ENCODE results near the gene NEUROG2. TPM values are rescaled to one million over a fixed set of nuclear protein-coding genes. Genes with fewer than 3 reads are reported as not detected.
"Not testable (repeated sequence)": the region's sequence is repeated elsewhere in the genome, so short reads cannot be mapped to it uniquely, and the experiment has no call there.

Gene NEUROG2
- total RNA-seq, 2 experiments from 2014 or later: not detected

DNA sequence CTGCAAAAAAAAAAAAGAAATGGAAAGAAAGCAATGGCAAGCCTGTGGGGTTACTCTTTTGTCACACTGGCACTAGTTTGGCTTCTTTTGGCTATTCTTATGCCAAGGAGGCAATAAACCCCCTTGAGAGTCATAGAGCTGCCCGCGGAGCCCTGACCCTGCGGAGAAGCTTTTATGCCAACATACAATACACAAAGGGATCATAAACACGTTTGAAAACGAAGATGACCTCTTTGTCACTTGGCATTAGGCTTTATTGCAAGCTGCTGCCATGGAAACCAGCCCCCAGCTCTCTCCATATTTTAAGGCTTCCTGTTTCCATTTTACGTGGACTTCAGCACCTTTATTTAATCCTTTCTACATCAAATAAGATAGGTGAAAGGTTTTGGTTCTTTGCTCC lies 7.6 kb downstream of the NEUROG2 start:
- Mint-ChIP-seq H3K4me3 (no peak overlapping the region), H3K27me3 (peaks cover 83% of the 10 kb centered on the region), H3K9me3 (no peaks in the 10 kb centered on the region), H3K4me1 (peaks cover 27% of the 10 kb centered on the region), H3K36me3 (ENCODE audit: low read depth) (peaks cover 4% of the 10 kb centered on the region), H3K27ac (no peak overlapping the region)
- ChIA-PET POLR2A (no interaction called here), CTCF (interaction anchor here (1.1 to 6.7 kb wide), 3 partner anchors 8 to 15 kb away, joined by 3 to 45 read pairs (median 4); no protein-coding TSS in a partner anchor)
- DNase-seq: no peak

GRCh38 chr4:112504807-112505206 lies 11.2 kb downstream of the NEUROG2 start:
- Mint-ChIP-seq H3K27me3 (peaks cover 72% of the 10 kb centered on the region), H3K4me1 (peaks cover 13% of the 10 kb centered on the region), H3K27ac (no peak overlapping the region), H3K4me3 (no peak overlapping the region), H3K36me3 (ENCODE audit: low read depth) (no peaks in the 10 kb centered on the region), H3K9me3 (no peaks in the 10 kb centered on the region)
- ChIA-PET CTCF (interaction anchor here (2.5 kb wide), 1 partner anchor 10 kb away, joined by 7 read pairs; no protein-coding TSS in a partner anchor), POLR2A (no interaction called here)
- DNase-seq: no peak

- Mint-ChIP-seq H3K4me1 (no peaks in the 10 kb centered on the region), H3K27me3 (peaks cover 53% of the 10 kb centered on the region), H3K36me3 (ENCODE audit: low read depth) (no peaks in the 10 kb centered on the region), H3K27ac (no peak overlapping the region), H3K4me3 (no peak overlapping the region), H3K9me3 (no peaks in the 10 kb centered on the region)
- no peak for DNase-seq
- ChIA-PET CTCF (interaction anchor here (0.6 to 2.5 kb wide), 4 partner anchors 8 to 125 kb away, joined by 3 to 7 read pairs (median 4); no protein-coding TSS in a partner anchor), POLR2A (no interaction called here)
Observed at GRCh38 chr4:112502871-112503270, 13.1 kb downstream of the NEUROG2 start.

GRCh38 chr4:112492321-112492720 lies 23.7 kb downstream of the NEUROG2 start:
- Mint-ChIP-seq H3K9me3 (peaks cover 14% of the 10 kb centered on the region), H3K36me3 (ENCODE audit: low read depth) (no peaks in the 10 kb centered on the region), H3K27ac (no peak overlapping the region), H3K4me3 (no peak overlapping the region), H3K27me3 (peaks cover 6% of the 10 kb centered on the region), H3K4me1 (no peaks in the 10 kb centered on the region)
- DNase-seq: no peak
- ChIA-PET POLR2A (no interaction called here), CTCF (no interaction called here)

DNA sequence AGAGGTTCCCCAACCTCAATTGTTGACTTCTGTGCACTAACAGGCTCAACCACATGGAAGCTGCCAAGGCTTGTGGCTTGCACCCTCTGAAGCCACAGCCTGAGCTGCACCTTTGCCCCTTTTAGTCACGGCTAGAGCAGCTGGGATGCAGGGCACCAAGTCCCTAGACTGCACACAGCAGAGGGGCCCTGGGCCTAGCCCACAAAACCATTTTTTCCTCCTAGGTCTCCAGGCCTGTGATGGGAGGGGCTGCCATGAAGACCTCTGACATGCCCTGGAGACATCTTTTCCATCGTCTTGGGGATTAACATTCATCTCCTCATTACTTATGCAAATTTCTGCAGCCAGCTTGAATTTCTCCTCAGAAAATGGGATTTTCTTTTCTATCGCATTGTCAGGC lies 25.2 kb downstream of the NEUROG2 start:
- H3K4me1 Mint-ChIP-seq, CTCF ChIA-PET: not testable (repeated sequence)
- peaks cover 14% of the 10 kb centered on the region for H3K9me3 Mint-ChIP-seq

GRCh38 chr4:112485930-112486329 lies 30.1 kb downstream of the NEUROG2 start:
- Mint-ChIP-seq H3K27me3 (peaks cover 2% of the 10 kb centered on the region), H3K4me1 (no peaks in the 10 kb centered on the region), H3K4me3 (no peak overlapping the region), H3K36me3 (ENCODE audit: low read depth) (no peaks in the 10 kb centered on the region), H3K27ac (no peak overlapping the region), H3K9me3 (peaks cover 16% of the 10 kb centered on the region)
- CTCF ChIA-PET: interaction anchor here (0.8 kb wide), 1 partner anchor 12 kb away, joined by 3 read pairs; no protein-coding TSS in a partner anchor
- no peak for DNase-seq
- POLR2A ChIA-PET: no interaction called here

More for the DNA sequence above, 25.2 kb downstream of the NEUROG2 start:
- POLR2A ChIA-PET; H3K27ac Mint-ChIP-seq; DNase-seq; H3K27me3 Mint-ChIP-seq; H3K36me3 Mint-ChIP-seq (ENCODE audit: low read depth); H3K4me3 Mint-ChIP-seq: not testable (repeated sequence)

DNA sequence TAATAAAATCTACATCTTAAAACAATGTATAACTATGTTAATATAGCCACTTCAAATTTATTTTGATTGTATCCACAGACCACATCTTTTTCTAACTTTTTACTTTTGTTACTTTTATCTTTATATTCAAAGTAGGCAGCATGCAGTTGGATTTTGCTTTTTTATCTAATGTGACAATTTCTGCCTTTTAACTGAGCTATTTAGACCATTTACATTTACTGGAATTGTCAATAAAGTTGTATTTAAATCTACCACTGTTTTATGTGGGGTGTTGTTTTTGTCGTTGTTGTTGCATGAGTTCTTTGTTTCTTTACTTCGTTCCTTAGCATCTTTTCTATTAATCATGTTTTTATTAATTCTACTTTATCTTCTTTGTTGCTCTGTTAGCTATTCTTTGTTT lies 42.0 kb downstream of the NEUROG2 start:
- Mint-ChIP-seq H3K27ac (no peak overlapping the region), H3K36me3 (ENCODE audit: low read depth) (no peaks in the 10 kb centered on the region), H3K4me3 (no peak overlapping the region), H3K27me3 (peaks cover 18% of the 10 kb centered on the region), H3K4me1 (no peaks in the 10 kb centered on the region), H3K9me3 (no peaks in the 10 kb centered on the region)
- DNase-seq: no peak
- CTCF ChIA-PET: no interaction called here
- POLR2A ChIA-PET: no interaction called here

GRCh38 chr4:112472318-112472717 lies 43.7 kb downstream of the NEUROG2 start:
- H3K9me3 Mint-ChIP-seq: no peaks in the 10 kb centered on the region
- peaks cover 18% of the 10 kb centered on the region for H3K27me3 Mint-ChIP-seq
- ChIA-PET CTCF (no interaction called here), POLR2A (no interaction called here)
- no peaks in the 10 kb centered on the region for H3K36me3 Mint-ChIP-seq (ENCODE audit: low read depth)
- no peak overlapping the region for H3K27ac Mint-ChIP-seq
- no peak overlapping the region for H3K4me3 Mint-ChIP-seq
- DNase-seq: no peak
- no peaks in the 10 kb centered on the region for H3K4me1 Mint-ChIP-seq

Other genes starting within 250 kb of the NEUROG2 start
- 10 to 100 TPM; 27.0 to 29.4 TPM for gene TIFA, start 230.3 kb downstream of the NEUROG2 start, total RNA-seq
- gene ALPK1, start 218.8 kb downstream of the NEUROG2 start, total RNA-seq: 10 to 100 TPM; 17.3 to 18.3 TPM
- 10 to 100 TPM; 38.7 to 40.0 TPM for gene ZGRF1, start 120.7 kb upstream of the NEUROG2 start, total RNA-seq
- 10 to 100 TPM; 48.0 to 48.5 TPM for gene LARP7, start 121.0 kb upstream of the NEUROG2 start, total RNA-seq

Measured in activated CD4-positive, alpha-beta T cell treated with anti-CD3 and anti-CD28 coated beads, Interleukin-2, amount 10 ng/mL, durations not matched to agents 7 days and 5 days (primary cell).